Measurements from ENCODE around the gene CHST13.

DNA sequence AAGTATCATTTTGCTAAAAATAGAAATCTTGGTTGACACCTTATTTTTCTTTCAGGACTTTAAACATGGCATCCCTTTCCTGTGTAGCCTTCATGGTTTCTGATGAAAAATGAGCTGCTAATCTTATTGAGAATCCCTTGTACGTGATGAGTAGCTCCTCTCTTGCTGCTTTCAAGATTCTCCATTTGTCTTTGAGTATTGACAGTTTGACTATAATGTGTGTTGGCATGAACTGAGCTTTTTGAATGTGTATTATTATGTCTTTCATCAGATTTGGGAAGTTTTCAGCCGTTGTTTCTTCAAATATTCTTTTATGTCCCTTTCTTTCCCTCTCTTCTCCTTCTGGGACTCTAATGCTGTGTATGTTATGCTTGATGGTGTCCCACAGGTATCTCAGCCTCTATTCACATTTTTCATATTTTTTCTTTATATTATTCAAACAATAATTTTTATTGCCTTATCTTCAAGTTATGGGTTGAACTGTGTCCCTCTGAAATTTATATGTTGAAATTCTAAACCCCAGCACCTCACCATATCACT lies 38.9 kb downstream of the CHST13 start:
- TF ChIP-seq YY1 (IDR thresholded peaks at IDR 0.05; ENCODE audit: low read depth) = no peak
- TF ChIP-seq CREB1 (IDR thresholded peaks at IDR 0.05; ENCODE audit: low read depth) = no peak
- TF ChIP-seq FOXM1 (IDR thresholded peaks at IDR 0.05; ENCODE audit: borderline replicate concordance, low read depth) = no peak
- TF ChIP-seq, protein P1, sequence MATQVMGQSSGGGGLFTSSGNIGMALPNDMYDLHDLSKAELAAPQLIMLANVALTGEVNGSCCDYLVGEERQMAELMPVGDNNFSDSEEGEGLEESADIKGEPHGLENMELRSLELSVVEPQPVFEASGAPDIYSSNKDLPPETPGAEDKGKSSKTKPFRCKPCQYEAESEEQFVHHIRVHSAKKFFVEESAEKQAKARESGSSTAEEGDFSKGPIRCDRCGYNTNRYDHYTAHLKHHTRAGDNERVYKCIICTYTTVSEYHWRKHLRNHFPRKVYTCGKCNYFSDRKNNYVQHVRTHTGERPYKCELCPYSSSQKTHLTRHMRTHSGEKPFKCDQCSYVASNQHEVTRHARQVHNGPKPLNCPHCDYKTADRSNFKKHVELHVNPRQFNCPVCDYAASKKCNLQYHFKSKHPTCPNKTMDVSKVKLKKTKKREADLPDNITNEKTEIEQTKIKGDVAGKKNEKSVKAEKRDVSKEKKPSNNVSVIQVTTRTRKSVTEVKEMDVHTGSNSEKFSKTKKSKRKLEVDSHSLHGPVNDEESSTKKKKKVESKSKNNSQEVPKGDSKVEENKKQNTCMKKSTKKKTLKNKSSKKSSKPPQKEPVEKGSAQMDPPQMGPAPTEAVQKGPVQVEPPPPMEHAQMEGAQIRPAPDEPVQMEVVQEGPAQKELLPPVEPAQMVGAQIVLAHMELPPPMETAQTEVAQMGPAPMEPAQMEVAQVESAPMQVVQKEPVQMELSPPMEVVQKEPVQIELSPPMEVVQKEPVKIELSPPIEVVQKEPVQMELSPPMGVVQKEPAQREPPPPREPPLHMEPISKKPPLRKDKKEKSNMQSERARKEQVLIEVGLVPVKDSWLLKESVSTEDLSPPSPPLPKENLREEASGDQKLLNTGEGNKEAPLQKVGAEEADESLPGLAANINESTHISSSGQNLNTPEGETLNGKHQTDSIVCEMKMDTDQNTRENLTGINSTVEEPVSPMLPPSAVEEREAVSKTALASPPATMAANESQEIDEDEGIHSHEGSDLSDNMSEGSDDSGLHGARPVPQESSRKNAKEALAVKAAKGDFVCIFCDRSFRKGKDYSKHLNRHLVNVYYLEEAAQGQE (IDR thresholded peaks at IDR 0.05; ENCODE audit: low read depth) = no peak
- no peak for TF ChIP-seq ZBTB7A (IDR thresholded peaks at IDR 0.05; ENCODE audit: low read depth)
- TF ChIP-seq, protein P2, sequence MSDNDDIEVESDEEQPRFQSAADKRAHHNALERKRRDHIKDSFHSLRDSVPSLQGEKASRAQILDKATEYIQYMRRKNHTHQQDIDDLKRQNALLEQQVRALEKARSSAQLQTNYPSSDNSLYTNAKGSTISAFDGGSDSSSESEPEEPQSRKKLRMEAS (IDR thresholded peaks at IDR 0.05) = no peak

Measured in Ishikawa (cell line).